Measurements from ENCODE around the gene DMGDH. TPM values are rescaled to one million over a fixed set of nuclear protein-coding genes. Genes with fewer than 3 reads are reported as not detected.
A peak's percentile ranks its signal among the peaks of the same experiment; 100 is the strongest.

Gene DMGDH
- total and polyA plus RNA-seq, 4 donors, result 28.9 to 130 (median 48.5) TPM

GRCh38 chr5:79105868-79106267 is 36.4 kb upstream of the DMGDH start (continued):
- no peak for TF ChIP-seq ZBTB33 (IDR thresholded peaks at IDR 0.05)
- TF ChIP-seq MAX (IDR thresholded peaks at IDR 0.05), result no peak
- TF ChIP-seq FOXA1 (IDR thresholded peaks at IDR 0.05), result no peak
- TF ChIP-seq TAF1 (conservative IDR thresholded peaks at IDR 0.05), result no peak
- TF ChIP-seq HNF4A (conservative IDR thresholded peaks at IDR 0.05), result no peak
- TF ChIP-seq RAD21 (IDR thresholded peaks at IDR 0.05), result no peak

- Histone ChIP-seq H3K9me3 (ENCODE audit: control insufficient read depth in 4 of 4, low read length in 3 of 4) (no peaks in the 10 kb centered on the region), H3K9ac (ENCODE audit: low read depth in 1 of 2, low read length in 2 of 2) (peak overlapping the region in 1 of 2 donors; percentile 60), H3K4me1 (ENCODE audit: control insufficient read depth in 4 of 4, insufficient read depth in 4 of 4, low read length in 3 of 4) (peaks cover 18 to 37% (median 34%) of the 10 kb centered on the region in 4 donors), H3K27me3 (ENCODE audit: control insufficient read depth in 4 of 4, insufficient read depth in 4 of 4, low read length in 3 of 4) (no peaks in the 10 kb centered on the region), H3K27ac (ENCODE audit: low read depth in 1 of 2, low read length in 2 of 2) (peak overlapping the region; percentile 75 to 80), H3K36me3 (ENCODE audit: control insufficient read depth in 4 of 4, insufficient read depth in 3 of 4, low read depth in 1 of 4, low read length in 3 of 4) (peaks cover 0 to 1% (median 0%) of the 10 kb centered on the region in 4 donors), H3K4me3 (ENCODE audit: low read depth in 1 of 3, low read length in 3 of 3) (no peak overlapping the region)
- WGBS, result 26% methylated on average over 3 of the region's 3 CpGs
- TF ChIP-seq FOXA1 (IDR thresholded peaks at IDR 0.05) (peak; percentile 44), GABPA (IDR thresholded peaks at IDR 0.05 in 1 of 2, conservative IDR thresholded peaks at IDR 0.05 in 1 of 2) (no peak), TAF1 (conservative IDR thresholded peaks at IDR 0.05) (no peak), CTCF (IDR thresholded peaks at IDR 0.05; ENCODE audit: low read depth, low read length, missing input control) (no peak), HNF4A (conservative IDR thresholded peaks at IDR 0.05) (peak; percentile 89 to 98), ZBTB33 (IDR thresholded peaks at IDR 0.05) (peak; percentile 92), SP1 (IDR thresholded peaks at IDR 0.05) (peak; percentile 89), MAX (IDR thresholded peaks at IDR 0.05) (peak; percentile 82), YY1 (IDR thresholded peaks at IDR 0.05) (peak; percentile 95), JUND (IDR thresholded peaks at IDR 0.05) (peak; percentile 55 to 90), REST (IDR thresholded peaks at IDR 0.05) (peak; percentile 78), FOXA2 (IDR thresholded peaks at IDR 0.05) (peak; percentile 75), EGR1 (IDR thresholded peaks at IDR 0.05; ENCODE audit: low read depth in 2 of 2) (peak in 1 of 2 donors; percentile 80), RXRA (IDR thresholded peaks at IDR 0.05) (peak; percentile 85 to 99), HNF4G (IDR thresholded peaks at IDR 0.05) (peak; percentile 74), NR2F2 (IDR thresholded peaks at IDR 0.05) (peak; percentile 61), RAD21 (IDR thresholded peaks at IDR 0.05) (peak; percentile 60 to 67), ATF3 (IDR thresholded peaks at IDR 0.05) (peak; percentile 69)
- DNase-seq (ENCODE audit: low spot score), result no peak
Measured at GRCh38 chr5:79093762-79094161, 24.3 kb upstream of the DMGDH start.
